Measurements from ENCODE around the gene CEACAM6. TPM values are rescaled to one million over a fixed set of nuclear protein-coding genes. Genes with fewer than 3 reads are reported as not detected.

Gene CEACAM6
- total and polyA plus RNA-seq, 2 of the 13 experiments (the other 11 are each of a cell fraction or from before 2014, with no cell fraction given): not detected

- H3K4me1 ChIP-seq (ENCODE audit: insufficient read depth, low read length): no peaks in the 10 kb centered on the region
- H3K4me3 ChIP-seq (replicated peaks in 1 of 3; ENCODE audit: insufficient read depth in 1 of 3, low read depth in 2 of 3, low read length in 3 of 3): no peak overlapping the region
- no peak for FAIRE-seq
- H3K36me3 ChIP-seq (replicated peaks in 1 of 2; ENCODE audit: control insufficient read depth in 1 of 2, insufficient read depth in 2 of 2, low read length in 2 of 2): no peaks in the 10 kb centered on the region
- in situ Hi-C loops (cut with HindIII; ENCODE audit: extremely low pct_ligation_motif_present, low pct_unique_long_range_greater_than_20kb): no loop called here
- TF ChIP-seq MIXL1 (CRISPR knock-in tag; IDR thresholded peaks at IDR 0.05) (no peak), ATF5 (CRISPR knock-in tag; IDR thresholded peaks at IDR 0.05; ENCODE audit: low read depth) (no peak), NFE2L2 (IDR thresholded peaks at IDR 0.05; ENCODE audit: low read length) (no peak), NBN (conservative IDR thresholded peaks at IDR 0.05) (no peak), ZNF615 (CRISPR knock-in tag; IDR thresholded peaks at IDR 0.05; ENCODE audit: borderline replicate concordance) (no peak), SIN3A (IDR thresholded peaks at IDR 0.05; ENCODE audit: borderline replicate concordance, low read depth, low read length) (no peak), KAT7 (CRISPR knock-in tag; IDR thresholded peaks at IDR 0.05; ENCODE audit: borderline replicate concordance) (no peak), GATAD2A (CRISPR knock-in tag; IDR thresholded peaks at IDR 0.05) (no peak), ETS1 (CRISPR knock-in tag; IDR thresholded peaks at IDR 0.05) (no peak), RAD51 (IDR thresholded peaks at IDR 0.05; ENCODE audit: borderline replicate concordance) (no peak), ELF3 (CRISPR knock-in tag; IDR thresholded peaks at IDR 0.05) (no peak), ZNF331 (CRISPR knock-in tag; IDR thresholded peaks at IDR 0.05) (no peak), ZNF18 (CRISPR knock-in tag; IDR thresholded peaks at IDR 0.05; ENCODE audit: insufficient replicate concordance) (no peak), ZNF710 (CRISPR knock-in tag; IDR thresholded peaks at IDR 0.05; ENCODE audit: borderline replicate concordance) (no peak), JUND (CRISPR knock-in tag; IDR thresholded peaks at IDR 0.05) (no peak), ZBTB7B (CRISPR knock-in tag; IDR thresholded peaks at IDR 0.05) (no peak)
- POLR2A ChIA-PET: no interaction called here
- no peaks in the 10 kb centered on the region for H3K9me3 ChIP-seq (ENCODE audit: low read length)
- CTCF ChIA-PET (ENCODE audit: low intra/inter-chr PET ratio, low total read pairs): no interaction called here
- H3K27me3 ChIP-seq (ENCODE audit: control insufficient read depth in 1 of 2, insufficient read depth in 2 of 2, low read length in 2 of 2): peaks cover 0 to 30% of the 10 kb centered on the region in 2 experiments; a peak in 3 of 5 replicates
- no peak for DNase-seq (ENCODE audit: low spot score)
- no peak overlapping the region for H3K4me2 ChIP-seq (ENCODE audit: low read depth, low read length)
- 0% methylated on average over 5 of the region's 5 CpGs for WGBS (ENCODE audit: low lambda C conversion rate)
- H4K20me1 ChIP-seq (ENCODE audit: insufficient read depth, low read length): no peaks in the 10 kb centered on the region
- intact Hi-C loops (cut with micrococcal nuclease; ENCODE audit: unreplicated experiment): no loop called here
- ATAC-seq: no peak
- H3K9ac ChIP-seq (ENCODE audit: insufficient read depth, low read depth, low read length): no peak overlapping the region
- no peaks in the 10 kb centered on the region for H3K79me2 ChIP-seq (ENCODE audit: insufficient read depth, low read length)
- H2AFZ ChIP-seq (ENCODE audit: low read length): no peak overlapping the region
- no peak overlapping the region for H3K27ac ChIP-seq (ENCODE audit: extremely low read length, insufficient read depth, low read length)
- BruUV-seq (replicated peaks): no TSS peak
Observed at GRCh38 chr19:41783612-41784011, 28.3 kb downstream of the CEACAM6 start.
